Liver (tissue), 3 donors: Measurements from ENCODE around the gene RUNDC3A.

Source experiments
- CTCF ChIP-seq: fragments of 150-350 bp; IDR thresholded peaks from 2 replicates; pipeline ENCODE4 v1.5.1; 2017; ENCODE audit warnings: improper control_type of control experiment, low read depth, low read length; ENCODE audit not compliant: missing input control
- EGR1 ChIP-seq, 2 donors: IDR thresholded peaks; 2 replicates each; pipeline ENCODE4 v1.6.1; 2016 to 2018; ENCODE audit warnings: antibody characterized with exemption in 2 of 2, low read depth in 2 of 2
- FOXA1 ChIP-seq: IDR thresholded peaks from 2 replicates; pipeline ENCODE4 v1.6.1; 2016; ENCODE audit warnings: antibody characterized with exemption
- GABPA ChIP-seq, 2 donors: IDR thresholded peaks in 1 of 2; conservative IDR thresholded peaks in 1 of 2; 2 replicates each; pipeline ENCODE4 v1.6.1; 2016; ENCODE audit warnings: antibody characterized with exemption in 2 of 2, mild to moderate bottlenecking in 1 of 2, moderate library complexity in 1 of 2
- HNF4A ChIP-seq, 2 donors: conservative IDR thresholded peaks; 2 replicates each; pipeline ENCODE4 v1.6.1; 2016; ENCODE audit warnings: antibody characterized with exemption in 2 of 2, mild to moderate bottlenecking in 2 of 2
- TF ChIP-seq, protein P1 (sequence below): IDR thresholded peaks from 2 replicates; pipeline ENCODE4 v1.6.1; 2016; ENCODE audit warnings: antibody characterized with exemption
- TF ChIP-seq, protein P2 (sequence below): IDR thresholded peaks from 2 replicates; pipeline ENCODE4 v1.6.1; 2016; ENCODE audit warnings: antibody characterized with exemption, mild to moderate bottlenecking
- donor health status: healthy.
- donor health status: healthy.

GRCh38 chr17:44312396-44313104 is 4.1 kb downstream of the RUNDC3A start:
- TF ChIP-seq CTCF (no peak), EGR1 (IDR thresholded peaks at IDR 0.05; ENCODE audit: low read depth in 2 of 2) (no peak), GABPA (IDR thresholded peaks at IDR 0.05 in 1 of 2, conservative IDR thresholded peaks at IDR 0.05 in 1 of 2) (no peak), HNF4A (conservative IDR thresholded peaks at IDR 0.05) (no peak), FOXA1 (no peak)
- TF ChIP-seq, protein P1, sequence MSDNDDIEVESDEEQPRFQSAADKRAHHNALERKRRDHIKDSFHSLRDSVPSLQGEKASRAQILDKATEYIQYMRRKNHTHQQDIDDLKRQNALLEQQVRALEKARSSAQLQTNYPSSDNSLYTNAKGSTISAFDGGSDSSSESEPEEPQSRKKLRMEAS, result no peak
- TF ChIP-seq, protein P2, sequence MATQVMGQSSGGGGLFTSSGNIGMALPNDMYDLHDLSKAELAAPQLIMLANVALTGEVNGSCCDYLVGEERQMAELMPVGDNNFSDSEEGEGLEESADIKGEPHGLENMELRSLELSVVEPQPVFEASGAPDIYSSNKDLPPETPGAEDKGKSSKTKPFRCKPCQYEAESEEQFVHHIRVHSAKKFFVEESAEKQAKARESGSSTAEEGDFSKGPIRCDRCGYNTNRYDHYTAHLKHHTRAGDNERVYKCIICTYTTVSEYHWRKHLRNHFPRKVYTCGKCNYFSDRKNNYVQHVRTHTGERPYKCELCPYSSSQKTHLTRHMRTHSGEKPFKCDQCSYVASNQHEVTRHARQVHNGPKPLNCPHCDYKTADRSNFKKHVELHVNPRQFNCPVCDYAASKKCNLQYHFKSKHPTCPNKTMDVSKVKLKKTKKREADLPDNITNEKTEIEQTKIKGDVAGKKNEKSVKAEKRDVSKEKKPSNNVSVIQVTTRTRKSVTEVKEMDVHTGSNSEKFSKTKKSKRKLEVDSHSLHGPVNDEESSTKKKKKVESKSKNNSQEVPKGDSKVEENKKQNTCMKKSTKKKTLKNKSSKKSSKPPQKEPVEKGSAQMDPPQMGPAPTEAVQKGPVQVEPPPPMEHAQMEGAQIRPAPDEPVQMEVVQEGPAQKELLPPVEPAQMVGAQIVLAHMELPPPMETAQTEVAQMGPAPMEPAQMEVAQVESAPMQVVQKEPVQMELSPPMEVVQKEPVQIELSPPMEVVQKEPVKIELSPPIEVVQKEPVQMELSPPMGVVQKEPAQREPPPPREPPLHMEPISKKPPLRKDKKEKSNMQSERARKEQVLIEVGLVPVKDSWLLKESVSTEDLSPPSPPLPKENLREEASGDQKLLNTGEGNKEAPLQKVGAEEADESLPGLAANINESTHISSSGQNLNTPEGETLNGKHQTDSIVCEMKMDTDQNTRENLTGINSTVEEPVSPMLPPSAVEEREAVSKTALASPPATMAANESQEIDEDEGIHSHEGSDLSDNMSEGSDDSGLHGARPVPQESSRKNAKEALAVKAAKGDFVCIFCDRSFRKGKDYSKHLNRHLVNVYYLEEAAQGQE, result no peak
